B cell (primary cell): ENCODE measurements around the gene CYP4F11. TPM values are rescaled to one million over a fixed set of nuclear protein-coding genes. Genes with fewer than 3 reads are reported as not detected.

Source experiments
- ATAC-seq: fragments of 200-7000 bp; cut with Tn5 transposase; one replicate; pipeline ENCODE4 v1.10.0; 2021; ENCODE audit warnings: low read depth, mild to moderate bottlenecking, moderate number of reproducible peaks, moderate library complexity
- CTCF ChIA-PET: fragments of 350-600 bp; sonication (Branson Sonifier 250); formaldehyde crosslinking; loops from one replicate; lab custom pipeline; 2021; ENCODE audit warnings: antibody characterized with exemption, inconsistent platforms; lab: Charles Lee
- POLR2A ChIA-PET: fragments of 350-600 bp; sonication (Branson Sonifier 250); formaldehyde crosslinking; loops from one replicate; lab custom pipeline; 2021; ENCODE audit warnings: antibody characterized with exemption; lab: Charles Lee
- DNase-seq: peaks from one replicate; pipeline ENCODE4 v3.0.0; 2013
- H2AFZ ChIP-seq: 2 replicates; pipeline ENCODE4 v1.6.1; 2012; ENCODE audit warnings: mild to moderate bottlenecking, low read depth, low read length; ENCODE audit not compliant: insufficient read depth, poor library complexity, severe bottlenecking
- H3K27ac ChIP-seq, 2 donors: 1 replicate in 1 of 2; 2 replicates in 1 of 2; pipeline ENCODE4 v1.5.1; 2012 to 2013; ENCODE audit warnings: low read length in 2 of 2, mild to moderate bottlenecking in 2 of 2, moderate library complexity in 1 of 2
- H3K27me3 ChIP-seq, 4 experiments: fragments of 200-600 bp in 1 of 4; sonication (generic) in 1 of 4; replicated peaks in 1 of 4; 1 replicate in 2 of 4; 2 replicates in 2 of 4; pipeline versions ENCODE4 v1.6.1 to v1.7.0; 2013 to 2016; ENCODE audit warnings: low read length in 3 of 4, mild to moderate bottlenecking in 2 of 4, mixed read lengths in 1 of 4, moderate library complexity in 1 of 4; ENCODE audit not compliant: insufficient read depth in 4 of 4, control insufficient read depth in 3 of 4; ENCODE audit errors: control extremely low read depth in 1 of 4
- H3K36me3 ChIP-seq, 2 experiments: replicated peaks in 1 of 2; 1 replicate in 1 of 2; 2 replicates in 1 of 2; pipeline versions ENCODE4 v1.6.1 to v1.7.1; 2013; ENCODE audit warnings: low read length in 1 of 2; ENCODE audit not compliant: insufficient read depth in 2 of 2, control insufficient read depth in 1 of 2; ENCODE audit errors: control extremely low read depth in 1 of 2, extremely low read depth in 1 of 2
- H3K4me1 ChIP-seq, 2 donors: fragments of 200-600 bp in 1 of 2; sonication (generic) in 1 of 2; 1 replicate in 1 of 2; 2 replicates in 1 of 2; pipeline versions ENCODE4 v1.5.1 to v1.6.1; 2013 to 2017; ENCODE audit warnings: low read length in 2 of 2; ENCODE audit not compliant: control insufficient read depth in 2 of 2, insufficient read depth in 2 of 2
- H3K4me2 ChIP-seq: replicated peaks from 2 replicates; pipeline ENCODE3; 2012; ENCODE audit warnings: mild to moderate bottlenecking, low read depth, low read length; ENCODE audit not compliant: poor library complexity, severe bottlenecking
- H3K4me3 ChIP-seq, 5 experiments: fragments of 200-600 bp in 1 of 5; sonication (generic) in 1 of 5; 1 replicate in 3 of 5; 2 replicates in 2 of 5; pipeline versions ENCODE4 v1.5.1 to v1.7.0; 2011 to 2016; ENCODE audit warnings: low read length in 4 of 5, mild to moderate bottlenecking in 4 of 5, low read depth in 2 of 5, control low read depth in 1 of 5, moderate library complexity in 1 of 5; ENCODE audit not compliant: insufficient read depth in 1 of 5; ENCODE audit errors: control extremely low read depth in 1 of 5, extremely low read depth in 1 of 5
- H3K79me2 ChIP-seq: fragments of 200-600 bp; sonication (generic); one replicate; pipeline ENCODE4 v1.6.0; 2016; ENCODE audit warnings: low read length; ENCODE audit not compliant: control insufficient read depth, insufficient read depth
- H3K9ac ChIP-seq: fragments of 200-600 bp; sonication (generic); 2 replicates; pipeline ENCODE4 v1.6.1; 2017; ENCODE audit warnings: mild to moderate bottlenecking, low read length, moderate library complexity
- H3K9me3 ChIP-seq, 3 donors: one replicate each; pipeline versions ENCODE4 v1.6.1 to v1.7.1; 2013; ENCODE audit warnings: low read length in 2 of 3; ENCODE audit not compliant: control insufficient read depth in 2 of 3, insufficient read depth in 1 of 3; ENCODE audit errors: control extremely low read depth in 1 of 3
- H4K20me1 ChIP-seq: 2 replicates; pipeline ENCODE4 v1.6.0; 2012; ENCODE audit warnings: mild to moderate bottlenecking, low read length; ENCODE audit not compliant: insufficient read depth, control insufficient read depth, poor library complexity, severe bottlenecking
- H3K27ac Mint-ChIP-seq: one replicate; pipeline ENCODE4 v1.8.0; 2021; ENCODE audit warnings: mixed read lengths
- H3K27me3 Mint-ChIP-seq: one replicate; pipeline ENCODE4 v1.8.0; 2021; ENCODE audit warnings: mixed read lengths
- H3K4me1 Mint-ChIP-seq: one replicate; pipeline ENCODE4 v1.8.0; 2021; ENCODE audit warnings: mixed read lengths
- H3K4me3 Mint-ChIP-seq: one replicate; pipeline ENCODE4 v1.8.0; 2021; ENCODE audit warnings: mixed read lengths
- H3K9me3 Mint-ChIP-seq: one replicate; pipeline ENCODE4 v1.8.0; 2022; ENCODE audit warnings: mixed read lengths; ENCODE audit not compliant: insufficient read depth
- CTCF ChIP-seq: fragments of 200-600 bp; IDR thresholded peaks from one replicate; pipeline ENCODE4 v1.8.0; 2022; ENCODE audit warnings: antibody characterized with exemption, mild to moderate bottlenecking
- EZH2 ChIP-seq: IDR thresholded peaks from 2 replicates; pipeline ENCODE4 v1.6.1; 2012; ENCODE audit warnings: borderline replicate concordance, low read depth, mild to moderate bottlenecking, moderate library complexity, low read length; ENCODE audit not compliant: insufficient read depth, poor library complexity, severe bottlenecking
- WGBS: methylation state at CpG from one replicate; pipeline ENCODE4 v1.1.5; 2013; ENCODE audit warnings: missing lambda C conversion rate; ENCODE audit not compliant: insufficient coverage; 5-methylcytosine and 5-hydroxymethylcytosine counted together
- intact Hi-C: fragments of 100-400 bp; cut with micrococcal nuclease; formaldehyde crosslinking; loops from one replicate; pipeline ENCODE4 v1.10.0; 2022
- polyA plus RNA-seq: library from polyadenylated mRNA; depleted of rRNA; stranded (reverse); fragments of >200 nt; gene quantifications from 2 replicates; pipeline ENCODE4 v1.2.3, GENCODE V29; 2012
- small RNA-seq: library from RNA; depleted of rRNA; stranded (forward); fragments of <200 nt; gene quantifications from one replicate; pipeline ENCODE3, GENCODE V24; 2012; ENCODE audit warnings: low replicate concordance, low read depth; ENCODE audit not compliant: insufficient read length
- total RNA-seq, 2 donors: library from RNA; stranded (reverse); fragments of 120-200 nt in 1 of 2; gene quantifications; 1 replicate in 1 of 2; 2 replicates in 1 of 2; pipeline versions ENCODE4 v1.2.3 to v1.2.4, GENCODE V29; 2013 to 2022

CYP4F11 gene
- total and polyA plus RNA-seq, 2 donors (not counting 1 experiment from before 2014, with no cell fraction given): not detected

GRCh38 chr19:15862444-15862843 is 71.9 kb downstream of the CYP4F11 start:
- H3K27ac ChIP-seq: no peak overlapping the region
- no peaks in the 10 kb centered on the region for H3K4me1 ChIP-seq
- no peaks in the 10 kb centered on the region for H3K9me3 ChIP-seq
- H3K4me1 Mint-ChIP-seq: no peaks in the 10 kb centered on the region
- no peaks in the 10 kb centered on the region for H3K36me3 ChIP-seq
- ChIA-PET CTCF (no interaction called here), POLR2A (no interaction called here)
- intact Hi-C loops: no loop called here
- no peak overlapping the region for H3K4me3 ChIP-seq
- H3K27me3 ChIP-seq: peaks cover 0 to 3% (median 0%) of the 10 kb centered on the region in 4 experiments
- no peak for TF ChIP-seq EZH2
- no peak for TF ChIP-seq CTCF
- 44% methylated on average over 6 of the region's 7 CpGs for WGBS
- no peak overlapping the region for H2AFZ ChIP-seq
- ATAC-seq: no peak
- H3K9me3 Mint-ChIP-seq: no peaks in the 10 kb centered on the region
- H4K20me1 ChIP-seq: no peaks in the 10 kb centered on the region
- H3K4me2 ChIP-seq: no peak overlapping the region
- no peaks in the 10 kb centered on the region for H3K79me2 ChIP-seq
- H3K9ac ChIP-seq: no peak overlapping the region
- H3K27me3 Mint-ChIP-seq: peaks cover 19% of the 10 kb centered on the region
- no peak overlapping the region for H3K27ac Mint-ChIP-seq
- no peak for DNase-seq
- no peak overlapping the region for H3K4me3 Mint-ChIP-seq

Small RNA genes within 50 kb of the gene (small RNA-seq; reads per million reads assigned to genes)
- gene CYP4F36P: not detected

Other genes starting within 250 kb of the CYP4F11 start
- not detected in 2 replicates for gene OR10H2, start 206.5 kb downstream of the CYP4F11 start, total RNA-seq
- gene OR10H2, start 206.5 kb downstream of the CYP4F11 start, polyA plus RNA-seq: not detected in 2 replicates
- not detected in 2 replicates for gene OR10H3, start 196.5 kb downstream of the CYP4F11 start, total RNA-seq
- gene OR10H3, start 196.5 kb downstream of the CYP4F11 start, polyA plus RNA-seq: not detected in 2 replicates
- gene OR10H5, start 146.9 kb downstream of the CYP4F11 start, total RNA-seq: not detected in 2 replicates
- gene OR10H5, start 146.9 kb downstream of the CYP4F11 start, polyA plus RNA-seq: not detected in 2 replicates
- gene OR10H1, start 118.9 kb downstream of the CYP4F11 start, total RNA-seq: 0.07 and 0.10 TPM in 2 replicates
- not detected in 2 replicates for gene OR10H1, start 118.9 kb downstream of the CYP4F11 start, polyA plus RNA-seq
- gene CYP4F2, start 36.5 kb downstream of the CYP4F11 start, total RNA-seq: not detected in 2 replicates
- gene CYP4F2, start 36.5 kb downstream of the CYP4F11 start, polyA plus RNA-seq: not detected in 2 replicates
- gene OR10H4, start 14.5 kb upstream of the CYP4F11 start, total RNA-seq: not detected in 2 replicates
- gene OR10H4, start 14.5 kb upstream of the CYP4F11 start, polyA plus RNA-seq: not detected in 2 replicates
- gene TPM4, start 142.0 kb upstream of the CYP4F11 start, total RNA-seq: 127 TPM in 2 replicates
- gene TPM4, start 142.0 kb upstream of the CYP4F11 start, polyA plus RNA-seq: 65.4 and 211 TPM in 2 replicates
- gene RAB8A, start 177.4 kb upstream of the CYP4F11 start, total RNA-seq: 115 and 117 TPM in 2 replicates
- 65.5 and 66.9 TPM in 2 replicates for gene RAB8A, start 177.4 kb upstream of the CYP4F11 start, polyA plus RNA-seq
- gene HSH2D, start 209.2 kb upstream of the CYP4F11 start, total RNA-seq: 254 and 259 TPM in 2 replicates
- gene HSH2D, start 209.2 kb upstream of the CYP4F11 start, polyA plus RNA-seq: 299 and 323 TPM in 2 replicates
- not detected in 2 replicates for gene CIB3, start 239.0 kb upstream of the CYP4F11 start, total RNA-seq
- gene CIB3, start 239.0 kb upstream of the CYP4F11 start, polyA plus RNA-seq: not detected in 2 replicates